HG03558 (cell line): Measurements from ENCODE around the gene GPR176.

Source experiments
- ATAC-seq: cut with Tn5 transposase; IDR thresholded peaks from one replicate; pipeline ENCODE4 v1.9.1; 2021; ENCODE audit warnings: moderate number of reproducible peaks; ENCODE audit not compliant: unreplicated experiment; ENCODE audit errors: extremely low read depth

The GPR176 gene, protein sequence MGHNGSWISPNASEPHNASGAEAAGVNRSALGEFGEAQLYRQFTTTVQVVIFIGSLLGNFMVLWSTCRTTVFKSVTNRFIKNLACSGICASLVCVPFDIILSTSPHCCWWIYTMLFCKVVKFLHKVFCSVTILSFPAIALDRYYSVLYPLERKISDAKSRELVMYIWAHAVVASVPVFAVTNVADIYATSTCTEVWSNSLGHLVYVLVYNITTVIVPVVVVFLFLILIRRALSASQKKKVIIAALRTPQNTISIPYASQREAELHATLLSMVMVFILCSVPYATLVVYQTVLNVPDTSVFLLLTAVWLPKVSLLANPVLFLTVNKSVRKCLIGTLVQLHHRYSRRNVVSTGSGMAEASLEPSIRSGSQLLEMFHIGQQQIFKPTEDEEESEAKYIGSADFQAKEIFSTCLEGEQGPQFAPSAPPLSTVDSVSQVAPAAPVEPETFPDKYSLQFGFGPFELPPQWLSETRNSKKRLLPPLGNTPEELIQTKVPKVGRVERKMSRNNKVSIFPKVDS

DNA sequence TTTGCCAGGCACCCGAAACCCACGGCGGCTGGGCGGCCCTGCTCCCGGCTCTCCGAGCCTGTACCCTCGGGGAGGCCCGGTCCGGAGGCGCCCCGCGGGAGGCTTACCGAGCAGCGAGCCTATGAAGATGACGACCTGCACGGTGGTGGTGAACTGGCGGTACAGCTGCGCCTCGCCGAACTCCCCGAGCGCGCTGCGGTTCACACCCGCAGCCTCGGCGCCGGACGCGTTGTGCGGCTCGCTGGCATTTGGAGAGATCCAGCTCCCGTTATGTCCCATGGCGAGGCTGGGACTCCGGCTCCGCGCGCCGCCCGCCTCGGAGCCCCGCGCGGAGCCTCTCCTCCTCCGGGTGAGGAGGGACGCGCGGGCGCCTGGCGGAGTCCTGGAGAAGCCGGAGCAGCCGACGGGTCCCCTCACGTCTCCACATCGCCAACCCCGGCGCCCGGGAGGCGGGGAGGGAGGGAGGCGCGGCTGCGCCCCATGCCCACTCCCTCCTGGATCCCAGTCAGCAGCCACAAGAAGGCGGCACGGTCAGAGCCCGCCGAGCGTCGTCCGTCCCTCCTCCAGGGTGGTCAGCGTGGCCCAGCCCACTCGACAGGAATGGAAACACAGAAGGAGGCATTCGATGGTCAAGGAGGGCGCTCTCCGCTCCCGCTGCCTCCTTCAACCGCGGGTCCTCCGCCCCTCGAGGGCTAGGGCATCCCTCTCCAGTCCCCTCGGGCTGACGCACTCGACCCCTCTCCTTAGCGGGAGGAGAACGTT, at the start of gene GPR176:
GPR176 (minus strand) TSS at position 519 of the 762 bp plus-strand sequence; CDS start at position 279, 240 bp downstream.
- ATAC-seq, result no peak

DNA sequence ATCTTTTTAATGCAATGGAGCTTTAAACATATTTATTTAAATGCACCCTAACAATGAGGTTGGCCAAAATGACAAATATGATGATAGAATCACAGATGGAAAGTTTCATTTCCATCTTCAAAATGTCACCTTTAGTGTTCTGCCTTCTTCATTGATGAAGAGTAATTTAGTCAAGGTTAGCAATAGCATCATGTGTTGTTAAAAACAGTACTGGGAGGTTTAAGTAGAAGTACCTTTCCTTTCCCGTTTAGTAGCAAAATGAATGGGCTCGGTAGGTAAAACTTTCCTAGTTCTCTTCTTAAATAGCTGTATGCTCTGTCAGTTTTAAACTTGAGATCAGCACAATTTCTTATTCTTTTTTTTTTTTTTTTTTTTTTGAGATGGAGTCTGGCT, 48.9 kb upstream of the GPR176 start:
- ATAC-seq, result no peak

DNA sequence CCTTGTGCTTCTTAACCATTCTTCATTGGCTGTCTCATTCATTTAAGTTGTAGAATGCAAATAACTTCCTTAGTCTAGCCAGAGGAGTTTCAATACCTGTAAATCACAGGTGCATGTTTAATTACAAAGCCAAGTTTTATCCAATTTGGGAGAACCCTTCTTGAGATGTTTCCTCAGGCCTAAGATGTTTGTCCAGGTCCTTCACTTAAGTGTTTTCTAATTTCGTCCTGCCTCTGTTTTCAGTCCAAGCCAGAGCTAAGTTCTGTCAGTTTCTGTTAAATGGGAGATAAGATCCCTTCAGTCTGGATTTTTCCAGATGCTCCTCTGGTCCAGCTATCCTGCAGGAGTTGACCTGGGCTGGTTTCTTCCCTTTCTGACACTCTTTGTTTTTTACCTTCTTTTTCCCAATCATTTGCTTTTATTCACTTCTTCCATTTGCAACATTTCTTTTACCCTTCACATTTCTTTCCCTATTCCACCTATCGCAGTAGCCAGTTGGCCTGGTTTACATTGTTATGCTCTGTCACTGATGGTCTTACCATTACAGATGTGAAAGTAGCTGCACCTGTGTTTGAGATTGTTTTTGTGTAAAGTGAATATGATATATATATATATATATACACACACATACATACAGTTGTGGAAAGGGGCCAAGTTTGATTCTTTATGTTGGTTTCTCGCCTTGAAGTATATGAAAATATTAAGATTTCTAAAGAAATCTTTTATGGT, 48.4 kb upstream of the GPR176 start:
- ATAC-seq, result no peak

DNA sequence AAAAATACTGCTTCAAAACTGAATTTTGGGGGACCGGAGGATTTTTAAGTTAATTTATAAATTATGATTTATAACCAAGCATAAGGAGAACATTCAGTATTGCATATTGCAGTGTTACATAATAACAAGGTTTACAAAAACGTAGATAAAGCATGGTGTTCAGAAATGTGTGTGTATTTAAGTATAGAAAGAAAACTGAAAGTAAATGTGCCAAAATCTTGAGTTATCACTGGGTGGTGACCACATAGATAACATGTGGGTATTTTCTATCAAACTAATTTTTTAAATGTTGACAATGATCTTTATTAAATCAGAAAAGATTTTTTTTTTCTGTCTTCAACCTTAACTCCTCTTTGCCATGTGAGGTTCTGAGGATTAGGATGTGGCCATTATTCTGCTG, 46.5 kb upstream of the GPR176 start:
- ATAC-seq, result no peak

DNA sequence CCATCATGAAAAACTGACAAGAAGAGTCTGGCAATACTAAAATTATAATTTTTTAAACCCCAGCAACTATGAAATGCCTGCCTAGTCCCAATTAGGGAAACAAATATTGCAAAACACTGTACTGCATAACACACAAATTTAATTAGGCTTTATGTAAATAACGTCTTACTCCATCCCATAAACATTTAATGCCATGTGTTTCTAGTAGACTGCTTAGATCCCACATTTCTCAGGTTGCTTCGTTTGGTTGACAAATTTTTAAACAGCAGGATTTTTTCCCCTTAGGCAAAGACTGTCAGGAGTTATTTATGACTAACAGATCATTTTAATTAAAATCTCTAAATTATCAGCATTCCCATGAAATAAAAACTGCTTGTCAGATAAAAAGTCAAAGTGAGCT, 43.7 kb upstream of the GPR176 start:
- ATAC-seq, result no peak

DNA sequence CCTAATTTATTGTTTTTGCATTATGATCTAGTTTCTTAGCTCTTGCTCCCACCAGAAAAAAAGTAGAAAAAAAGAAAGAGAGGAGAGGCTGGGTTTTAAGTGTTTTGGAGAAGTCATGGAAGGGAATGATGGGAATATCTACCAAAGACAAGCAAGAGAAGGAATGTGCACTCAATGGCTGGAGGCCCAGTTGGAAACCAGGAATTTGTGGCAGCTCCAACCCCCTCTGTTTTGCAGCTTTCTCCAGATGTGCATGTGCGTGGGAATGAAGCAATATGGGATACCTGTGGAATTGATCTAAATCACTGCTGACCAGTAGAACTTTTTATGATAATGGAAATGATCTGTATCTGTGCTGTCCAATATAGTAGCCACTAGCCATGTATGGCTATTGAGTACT, 41.0 kb upstream of the GPR176 start:
- ATAC-seq, result no peak

DNA sequence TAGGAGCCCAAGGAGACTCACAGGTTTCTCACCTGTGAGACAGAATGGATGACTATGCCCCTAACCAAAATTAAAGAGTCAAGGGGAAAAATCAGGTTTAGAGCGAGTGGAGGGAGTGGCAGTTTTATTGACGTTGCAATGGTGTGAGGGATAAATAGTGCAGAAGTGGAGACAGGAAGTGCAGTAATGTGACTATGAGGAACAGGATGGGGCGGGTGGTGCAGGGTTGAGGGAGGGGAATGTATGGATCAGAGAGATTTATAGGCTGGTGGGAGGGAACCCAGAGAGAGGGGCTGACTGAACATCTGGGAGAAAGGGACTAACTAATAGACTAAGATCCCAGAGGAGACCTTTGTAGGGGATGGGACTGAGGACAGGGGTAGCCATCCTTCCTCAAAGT, 40.3 kb upstream of the GPR176 start:
- ATAC-seq, result no peak

DNA sequence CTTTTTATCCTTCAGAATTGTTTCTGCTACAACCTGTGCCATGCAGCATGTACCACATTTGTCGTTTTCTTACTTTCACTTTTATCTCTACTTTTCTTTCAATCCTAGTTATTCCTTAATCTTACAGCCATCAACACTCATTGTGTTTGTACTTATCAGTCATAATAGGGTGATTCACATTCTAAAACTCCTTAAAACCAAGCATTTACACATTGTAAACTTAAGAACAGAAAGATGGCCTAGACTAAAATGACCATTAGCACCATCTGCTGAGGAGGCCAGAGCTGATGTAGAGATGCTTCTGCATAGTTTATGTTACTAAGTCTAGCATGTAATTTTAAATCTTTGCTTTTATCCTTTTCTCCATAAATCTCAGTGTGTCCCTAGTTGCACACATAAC, 39.3 kb upstream of the GPR176 start:
- no peak for ATAC-seq

DNA sequence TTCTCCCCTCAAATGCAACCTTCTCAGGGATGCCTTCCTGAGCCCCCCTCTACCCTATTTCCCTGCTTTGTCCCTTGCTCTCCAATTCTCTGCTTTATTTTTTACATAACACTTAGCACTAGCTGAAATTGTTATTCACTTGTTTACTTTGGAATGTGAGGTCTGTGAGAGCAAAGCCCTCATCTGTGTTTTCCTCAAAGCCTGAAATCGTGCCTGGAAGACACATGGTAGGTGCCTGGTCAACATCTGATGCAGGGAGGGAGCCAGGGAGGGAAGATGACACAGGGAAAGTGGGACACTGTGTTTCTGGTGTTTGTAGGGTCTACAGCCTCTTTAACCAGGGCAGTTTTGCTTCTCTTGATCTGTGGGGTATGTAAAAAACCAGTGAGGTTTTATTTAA, 37.4 kb upstream of the GPR176 start:
- ATAC-seq, result no peak

DNA sequence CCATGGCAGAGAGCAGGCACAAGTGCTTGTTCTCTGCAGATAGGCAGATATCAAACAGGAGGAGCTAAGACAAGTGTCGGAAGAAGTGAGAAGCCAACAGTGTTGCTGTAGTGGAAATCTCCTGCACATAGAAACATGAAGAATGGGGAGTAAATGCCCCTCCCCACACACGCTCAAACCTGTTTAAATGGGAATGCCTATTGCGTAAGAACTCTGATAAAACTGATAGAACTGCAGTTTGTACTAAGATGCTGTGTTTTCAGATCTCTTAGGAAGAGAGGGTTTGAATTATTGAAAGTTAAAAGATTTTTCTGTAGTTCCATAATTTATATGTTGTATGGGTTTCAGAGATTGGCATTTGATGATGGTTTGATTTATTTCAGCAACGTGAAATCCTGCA, 33.5 kb upstream of the GPR176 start:
- ATAC-seq, result no peak

DNA sequence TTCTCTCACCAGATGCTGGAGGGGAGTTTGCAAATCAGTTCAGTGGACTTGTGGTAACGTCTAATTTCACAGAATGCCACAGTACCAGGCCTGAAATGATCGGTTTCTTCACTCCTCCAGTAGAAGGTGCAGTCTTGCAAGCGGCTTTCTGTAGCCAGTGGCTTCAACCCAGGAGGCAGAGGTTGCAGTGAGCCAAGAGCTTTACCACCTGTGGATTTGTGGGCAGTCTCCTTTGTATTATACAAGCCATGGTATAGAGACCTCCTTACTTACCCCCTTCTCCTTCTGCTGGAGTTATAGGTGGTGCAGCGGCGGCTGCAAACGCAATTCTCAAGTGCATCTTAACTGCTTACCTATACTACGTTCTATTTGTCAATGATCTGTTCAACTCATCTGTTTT, 31.5 kb upstream of the GPR176 start:
- no peak for ATAC-seq

DNA sequence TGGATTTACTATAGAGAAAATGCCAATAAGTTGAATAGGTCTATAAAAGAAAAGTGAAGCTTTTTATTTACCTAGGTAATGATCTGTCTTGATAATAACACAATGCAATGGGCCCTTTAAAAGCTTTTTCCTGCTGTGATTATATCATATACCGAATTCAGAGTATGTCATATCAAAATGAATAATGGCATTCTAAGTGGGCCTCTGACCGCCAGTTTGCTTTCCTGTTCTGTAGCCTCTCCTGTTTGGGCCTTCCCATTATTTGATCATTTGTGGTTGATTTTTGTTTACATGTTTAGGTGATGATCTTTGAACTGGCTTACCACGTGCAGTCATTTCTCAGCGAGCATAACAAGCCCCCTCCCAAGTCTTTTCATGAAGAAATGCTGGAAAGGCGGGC, 28.8 kb upstream of the GPR176 start:
- ATAC-seq, result no peak

DNA sequence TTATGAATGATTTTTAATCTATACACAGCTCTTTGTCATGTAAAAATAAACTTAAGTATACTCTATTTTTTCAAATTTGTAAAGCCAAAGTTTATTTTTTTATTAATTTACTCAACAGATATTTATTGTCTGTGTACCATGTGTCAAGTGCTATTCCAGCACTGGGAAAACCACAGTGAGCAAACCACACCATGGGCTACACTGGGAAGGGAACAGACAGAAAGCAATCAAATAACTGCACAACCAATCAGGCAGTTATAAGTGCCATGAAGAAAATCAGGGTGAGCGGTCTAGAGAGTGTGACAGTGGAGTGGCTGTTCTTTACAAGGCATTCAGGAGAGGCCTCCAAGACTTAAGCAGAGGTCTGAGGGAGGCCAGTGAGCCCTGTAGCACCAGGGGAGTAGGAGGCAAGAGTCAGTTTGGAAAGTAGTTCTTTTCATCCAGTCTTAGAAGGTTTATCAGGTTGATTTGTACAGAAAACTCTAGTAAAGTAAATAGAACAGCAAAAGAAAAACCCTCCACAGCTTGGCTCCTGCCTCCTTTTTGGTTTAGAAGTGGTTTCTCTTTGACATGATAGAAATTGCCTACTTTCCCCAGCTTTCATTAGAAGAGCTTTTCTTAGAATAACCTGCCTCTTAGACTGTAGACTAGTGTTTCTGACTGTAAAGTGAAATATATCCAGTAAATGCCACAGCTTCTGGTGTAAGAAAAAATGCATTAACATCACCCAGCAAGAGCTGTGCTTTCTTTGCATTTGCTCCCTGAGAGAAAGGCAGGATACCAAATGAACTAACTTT, 27.5 kb upstream of the GPR176 start:
- no peak for ATAC-seq

DNA sequence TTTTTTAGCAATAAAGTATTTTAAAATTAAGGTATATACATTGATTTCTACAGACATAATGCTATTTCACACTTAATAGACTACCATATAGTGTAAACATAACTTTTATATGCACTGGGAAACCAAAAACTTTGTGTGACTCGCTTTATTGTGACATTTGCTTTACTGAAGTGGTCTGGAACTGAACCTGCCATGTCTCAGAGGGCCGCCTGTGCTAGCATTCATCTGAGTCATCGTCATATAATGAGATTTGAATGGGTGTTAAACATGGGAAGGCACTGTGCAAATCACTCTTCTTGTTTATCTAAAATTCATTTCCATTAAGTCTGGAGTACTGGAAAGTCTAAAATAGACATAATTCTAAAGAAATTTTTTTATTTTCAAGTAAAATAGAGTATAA, 26.8 kb upstream of the GPR176 start:
- ATAC-seq, result no peak

DNA sequence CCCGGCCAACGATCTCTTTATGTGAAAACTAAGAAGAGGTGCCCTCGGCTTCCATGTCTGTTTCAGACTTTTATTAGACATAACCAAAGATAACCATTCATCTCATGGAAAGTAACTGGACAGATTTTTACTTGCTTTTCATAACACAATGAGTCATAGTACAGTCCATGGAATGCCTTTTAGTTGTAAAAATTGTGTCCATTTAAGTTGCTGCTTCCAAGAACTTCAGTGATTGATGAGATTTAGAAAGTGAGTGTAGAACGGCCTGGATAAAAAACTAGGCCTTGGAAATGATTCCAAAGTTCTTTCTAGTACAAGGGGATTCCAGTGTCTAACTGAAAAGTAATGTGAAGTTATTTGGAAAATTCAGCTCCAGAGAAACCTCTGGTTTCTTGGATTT, 24.7 kb upstream of the GPR176 start:
- no peak for ATAC-seq

DNA sequence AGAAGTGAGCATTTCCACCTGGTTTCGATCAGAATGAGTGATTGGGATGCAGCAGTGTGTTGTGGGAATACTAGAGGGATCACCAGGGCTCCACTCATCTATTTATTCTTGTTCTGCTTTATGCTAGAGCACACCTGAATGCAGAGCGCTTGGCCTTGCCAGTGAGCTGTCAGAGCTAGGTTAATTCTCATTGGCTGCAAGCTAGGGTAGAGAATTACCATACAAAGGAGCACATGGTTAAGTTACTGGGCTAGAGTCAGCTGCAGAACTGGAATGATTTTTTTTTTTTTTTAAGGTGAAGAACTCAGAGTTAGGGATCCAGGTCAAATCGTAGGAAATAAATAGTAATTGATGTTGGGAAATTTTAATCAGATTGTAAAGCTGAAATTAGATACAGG, 22.7 kb upstream of the GPR176 start:
- ATAC-seq, result no peak

DNA sequence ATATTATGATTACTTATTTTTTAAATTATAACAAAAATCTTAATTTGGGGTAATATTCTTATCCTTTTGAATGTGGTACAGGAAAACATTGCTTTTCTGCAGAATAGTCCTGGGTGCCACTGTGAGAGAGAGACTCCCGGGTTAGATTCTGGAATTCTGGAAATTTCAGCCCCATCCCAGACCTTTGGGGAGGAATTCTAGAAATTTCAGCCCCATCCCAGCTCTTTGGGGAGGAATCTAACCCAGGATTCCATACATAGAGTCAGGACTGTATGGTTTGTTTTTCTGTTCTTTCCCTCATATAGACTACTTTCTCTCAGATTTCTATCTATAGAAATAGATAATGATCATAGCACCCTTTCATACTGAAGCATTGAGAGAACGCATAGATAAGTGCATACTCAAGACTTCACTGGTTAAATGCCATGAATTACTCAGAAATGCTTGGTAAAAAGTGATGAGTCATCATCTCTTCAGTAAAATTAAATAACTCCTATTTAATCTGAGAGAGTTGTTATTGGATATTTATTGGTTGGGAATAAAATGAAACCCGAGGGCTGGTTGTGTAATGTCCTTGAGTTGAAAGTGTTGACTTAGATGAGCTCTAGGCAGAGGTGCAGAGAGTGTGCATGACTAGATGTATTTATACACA, 22.2 kb upstream of the GPR176 start:
- ATAC-seq, result no peak

DNA sequence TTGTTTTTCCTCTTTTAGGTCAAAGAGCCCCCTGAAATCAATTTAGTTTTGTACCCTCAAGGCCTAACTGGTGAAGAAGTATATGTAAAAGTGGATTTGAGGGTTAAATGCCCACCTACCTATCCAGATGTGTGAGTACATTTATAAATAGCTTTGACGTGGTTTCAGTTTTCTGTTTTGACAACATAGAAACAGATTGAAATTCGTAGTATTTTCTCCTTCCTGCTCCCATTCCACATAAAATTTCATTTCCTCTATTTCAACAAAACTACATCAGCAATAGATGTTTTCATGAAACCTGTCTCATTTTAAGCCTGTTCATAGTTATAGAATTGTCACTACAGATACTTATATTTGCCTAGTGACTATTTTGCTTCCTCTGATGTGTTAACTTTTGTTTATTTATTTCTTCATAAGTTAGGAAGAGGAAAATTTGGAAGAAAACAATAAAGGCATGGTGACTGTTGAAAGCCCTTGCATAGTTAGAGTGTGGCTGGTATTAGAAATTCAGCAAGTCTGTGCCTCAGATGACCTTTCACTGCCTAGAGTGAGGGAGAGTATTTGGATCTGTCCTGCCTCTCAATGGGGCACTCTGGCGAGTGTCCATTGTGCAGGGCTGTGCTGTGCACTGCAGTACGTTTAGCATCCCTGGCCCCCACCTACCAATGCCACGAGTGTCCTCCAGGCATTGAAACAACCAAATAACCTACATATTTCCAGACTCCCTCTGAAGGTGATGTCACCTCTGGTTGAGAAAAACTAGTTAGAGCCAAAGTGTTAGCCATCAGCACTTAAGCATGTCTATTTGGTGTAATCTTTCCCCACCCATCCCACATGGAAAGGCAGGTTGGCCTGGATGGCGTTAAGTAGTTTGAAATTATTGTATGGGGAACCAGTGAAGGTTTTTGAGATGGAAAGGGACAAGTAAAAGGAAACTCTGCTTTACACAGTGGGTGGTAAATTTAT, 19.7 kb upstream of the GPR176 start:
- ATAC-seq, result no peak

DNA sequence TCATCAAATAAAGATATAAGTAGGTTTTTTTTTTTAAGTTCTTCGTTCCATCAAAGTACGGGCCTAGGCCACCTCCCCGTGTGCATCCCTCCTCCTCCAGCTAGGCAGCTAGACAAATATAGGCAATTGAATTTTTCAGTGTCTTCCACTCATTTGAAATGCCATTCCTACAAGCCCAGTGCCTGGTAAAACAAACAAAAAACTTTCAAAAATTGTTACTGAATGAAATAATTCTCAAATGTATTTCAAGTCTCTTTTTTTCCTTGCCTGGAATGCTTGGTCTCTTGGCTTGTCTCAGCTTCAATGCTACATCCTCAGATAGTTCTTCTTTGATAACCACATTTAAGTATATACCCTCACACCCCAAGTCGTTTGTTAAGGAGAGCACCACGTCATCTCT, 17.6 kb upstream of the GPR176 start:
- ATAC-seq, result no peak
